Stimulated activated naive CD4-positive, alpha-beta T cell (primary cell): Measurements from ENCODE around the gene SHC4.

Source experiments
- DNase-seq, 6 experiments: peaks; one replicate each; lab custom pipeline; 2025; lab: John Stamatoyannopoulos, UW

Gene SHC4

DNA sequence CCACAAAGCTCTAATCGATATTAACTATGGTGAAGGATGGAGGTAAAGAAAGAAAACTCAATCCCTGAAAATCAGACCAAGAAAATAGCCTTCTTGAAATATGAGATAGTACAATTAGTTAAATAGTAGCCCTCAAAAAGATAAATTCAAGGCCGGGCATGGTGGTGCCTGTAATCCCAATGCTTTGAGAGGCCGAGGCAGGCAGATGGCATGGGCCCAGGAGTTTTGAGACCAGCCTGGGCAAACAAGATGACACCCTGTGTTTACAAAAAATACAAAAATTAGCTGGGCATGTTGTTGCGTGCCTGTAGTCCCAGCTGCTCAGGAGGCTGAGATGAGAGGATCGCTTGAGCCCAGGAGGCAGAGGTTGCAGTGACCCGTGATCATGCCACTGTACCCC lies 121.2 kb downstream of the SHC4 start:
- no peak for DNase-seq

DNA sequence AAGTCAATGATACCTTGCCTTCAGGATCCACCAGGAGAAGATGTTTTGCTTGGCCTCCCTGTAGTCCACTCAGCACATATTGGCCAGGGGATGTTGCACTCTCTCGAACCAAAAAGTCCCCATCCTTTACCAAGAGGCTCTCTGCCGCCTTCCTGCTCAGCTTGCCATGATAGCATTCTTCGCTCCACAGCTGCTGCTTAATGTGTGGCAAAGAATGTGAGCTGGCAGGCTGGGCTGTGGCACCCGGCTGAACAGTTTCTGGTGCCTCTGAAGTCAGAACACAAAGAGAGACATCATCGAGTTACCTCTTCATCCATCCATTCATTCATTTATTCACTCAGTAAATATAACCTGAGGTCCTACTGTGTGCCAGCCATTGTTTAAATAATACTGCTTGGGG lies 129.0 kb downstream of the SHC4 start:
- no peak for DNase-seq

DNA sequence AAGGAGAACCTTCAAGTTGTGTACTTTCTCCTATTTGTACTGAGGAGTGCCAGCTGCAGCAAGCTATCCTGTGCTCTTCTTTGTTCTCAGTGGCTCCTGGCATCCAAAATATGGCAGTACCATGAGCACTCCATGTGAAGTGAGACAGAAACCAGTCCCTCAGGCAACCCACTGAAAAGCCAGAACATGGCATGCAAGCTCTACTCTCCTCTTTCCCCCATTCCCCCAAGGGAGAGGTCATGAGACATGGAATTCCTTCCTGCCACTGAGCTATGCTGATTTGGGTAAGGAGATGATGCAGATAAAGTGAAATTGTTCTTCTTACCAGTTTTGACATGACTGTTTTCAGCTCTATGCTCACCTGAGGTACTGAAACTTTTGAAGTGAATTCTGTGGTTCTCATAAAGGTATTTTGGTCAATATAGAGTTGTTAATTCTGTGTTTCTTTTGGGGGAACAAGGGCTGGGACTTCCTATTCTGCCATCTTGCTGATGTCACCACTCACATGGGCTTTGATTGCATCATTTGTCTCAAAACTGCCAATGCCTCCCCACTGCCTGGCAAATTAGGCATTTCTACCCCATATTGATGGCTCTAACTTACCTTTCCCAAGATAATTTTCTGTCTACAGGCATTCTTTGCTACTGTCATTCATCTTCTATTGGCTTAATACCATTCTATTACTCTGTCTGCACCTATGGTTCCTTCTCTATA lies 130.0 kb downstream of the SHC4 start:
- no peak for DNase-seq

DNA sequence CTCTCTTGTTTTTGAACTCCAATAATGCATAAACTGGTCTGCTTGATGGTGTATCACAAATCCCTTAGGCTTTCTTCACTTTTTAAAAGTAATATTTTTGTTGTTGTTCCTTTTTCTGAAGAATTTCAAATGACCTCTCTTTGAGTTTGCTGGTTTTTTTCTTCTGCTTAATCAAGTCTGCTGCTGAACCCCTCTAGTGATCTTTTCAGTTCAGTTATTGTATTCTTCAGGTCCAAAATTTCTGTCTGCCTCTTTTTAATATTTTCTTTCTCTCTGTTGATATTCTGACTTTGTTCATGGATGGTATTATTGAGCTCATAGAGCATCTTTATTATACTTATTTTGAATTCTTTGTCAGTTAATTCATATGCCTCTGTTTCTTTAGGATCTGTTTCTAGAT lies 131.1 kb downstream of the SHC4 start:
- no peak for DNase-seq

GRCh38 chr15:48828906-48829305 lies 134.8 kb downstream of the SHC4 start:
- DNase-seq, result no peak

DNA sequence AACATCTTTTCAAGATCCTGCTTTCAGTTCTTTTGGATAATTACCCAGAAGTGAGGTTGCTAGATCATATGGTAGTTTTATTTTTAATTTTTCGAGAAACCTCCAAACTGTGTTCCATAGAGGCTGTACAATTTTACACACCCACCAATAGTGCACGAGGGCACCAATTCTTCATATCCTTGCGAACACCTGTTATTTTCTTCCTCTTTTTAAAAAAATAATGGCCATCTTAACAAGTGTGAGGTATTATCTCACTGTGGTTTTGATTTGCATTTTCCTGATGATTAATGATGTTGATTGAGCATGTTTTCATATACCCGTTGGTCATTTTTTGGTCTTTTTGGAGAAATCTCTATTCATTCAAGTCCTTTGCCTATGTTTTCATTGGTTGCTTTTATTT lies 135.2 kb downstream of the SHC4 start:
- DNase-seq, result no peak

GRCh38 chr15:48825075-48825474 lies 138.6 kb downstream of the SHC4 start:
- no peak for DNase-seq

GRCh38 chr15:48823706-48824105 lies 140.0 kb downstream of the SHC4 start:
- DNase-seq, result no peak

- DNase-seq, result no peak
Measured at GRCh38 chr15:48823237-48823636, 140.5 kb downstream of the SHC4 start.

DNA sequence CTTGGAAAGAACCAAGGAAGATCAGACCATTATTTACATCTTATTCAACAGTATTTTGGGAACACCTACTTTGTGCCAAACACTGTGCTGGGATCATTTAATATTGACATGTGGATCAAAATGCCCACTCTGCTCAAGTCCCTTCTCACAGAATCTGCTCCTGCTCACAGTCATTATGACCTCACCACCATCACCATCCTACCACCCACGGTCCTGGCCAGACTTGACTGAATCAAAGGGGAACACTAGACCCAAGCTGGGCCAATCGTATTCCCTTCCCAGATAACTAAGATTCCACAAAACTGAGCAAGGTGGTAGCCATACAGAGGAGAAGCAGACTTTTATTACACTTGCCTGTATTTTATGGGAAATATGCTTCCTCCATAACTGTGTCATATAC lies 149.4 kb downstream of the SHC4 start:
- DNase-seq, result no peak

DNA sequence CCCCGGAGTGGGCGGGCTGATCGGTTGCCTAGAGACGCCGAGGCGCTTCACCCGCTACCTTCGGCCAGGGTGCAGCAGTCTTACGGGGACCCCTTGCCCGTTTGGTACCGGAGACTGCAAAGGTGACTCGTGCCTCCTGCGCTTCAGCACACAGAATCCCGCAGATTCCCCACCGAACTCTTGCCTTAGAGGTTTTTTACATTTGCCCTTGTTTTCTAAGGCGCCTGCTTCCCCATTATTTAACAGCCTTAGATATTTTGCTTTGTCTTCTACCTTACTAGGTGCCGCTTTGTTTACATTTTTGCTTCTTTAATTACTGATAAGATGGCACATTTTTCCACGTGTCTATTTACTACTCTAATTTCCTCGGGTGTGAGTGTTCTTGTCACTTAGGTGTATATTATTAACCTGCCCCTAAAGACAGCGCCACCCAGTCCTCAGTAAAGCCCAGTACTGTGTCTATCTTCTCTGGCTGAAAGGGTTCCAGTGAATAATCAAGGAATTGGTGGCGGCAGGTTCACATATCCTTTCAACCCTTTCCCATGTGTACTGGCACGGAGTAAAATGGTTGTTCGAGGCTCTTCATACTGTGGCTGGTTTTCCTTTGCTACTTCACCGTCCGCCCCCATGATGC lies 152.3 kb downstream of the SHC4 start:
- DNase-seq, result no peak

DNA sequence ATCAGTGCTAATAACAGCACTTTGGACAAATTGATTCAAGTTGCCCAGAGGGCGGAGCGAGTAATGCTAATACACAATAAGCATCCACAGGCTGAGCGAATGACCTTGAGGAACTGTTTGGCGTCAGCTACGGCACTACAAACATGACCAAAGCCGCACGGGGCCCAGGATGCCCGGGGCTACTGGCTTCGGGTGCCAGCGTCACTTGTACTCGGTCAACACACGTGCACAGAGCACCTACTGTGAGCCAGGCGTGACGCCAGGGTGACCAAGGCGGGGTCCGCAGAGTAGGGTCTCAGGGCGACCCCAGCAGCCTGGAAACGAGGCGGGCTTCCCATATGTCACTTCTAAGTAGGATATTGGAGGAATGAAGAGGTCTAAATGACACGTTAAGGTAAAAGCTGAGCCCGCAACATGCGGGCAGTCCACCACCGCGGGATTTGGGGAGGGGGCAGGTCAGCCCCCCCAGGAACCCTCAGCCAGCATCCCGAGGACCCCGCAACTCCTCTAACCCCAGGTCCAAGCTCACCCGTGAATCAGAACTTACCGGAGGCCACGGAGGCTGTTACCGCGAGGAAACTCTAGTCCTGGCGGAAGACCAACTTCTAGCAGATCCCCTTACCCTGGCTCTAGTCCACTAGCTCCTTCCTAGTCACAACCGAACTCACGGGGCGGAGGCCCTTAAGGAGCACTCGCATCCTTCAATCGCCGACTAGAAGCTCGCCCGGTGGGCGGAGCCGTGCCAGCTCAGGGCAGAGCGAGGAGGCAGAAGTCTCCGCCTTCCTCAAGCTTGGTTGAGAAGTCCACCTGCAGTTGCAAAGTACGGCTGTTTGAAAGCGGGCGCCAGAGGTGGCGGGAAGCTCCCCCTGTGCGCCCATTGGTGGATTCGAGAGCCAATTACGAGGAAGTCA lies 153.1 kb downstream of the SHC4 start, which contains the start of gene CEP152:
Gene CEP152, minus strand, starts transcription at position 656 of the 911 bp plus-strand sequence. CDS start 5,420 bp downstream, outside the sequence.
- peak; percentile 95 to 98 (median 97) for DNase-seq

DNA sequence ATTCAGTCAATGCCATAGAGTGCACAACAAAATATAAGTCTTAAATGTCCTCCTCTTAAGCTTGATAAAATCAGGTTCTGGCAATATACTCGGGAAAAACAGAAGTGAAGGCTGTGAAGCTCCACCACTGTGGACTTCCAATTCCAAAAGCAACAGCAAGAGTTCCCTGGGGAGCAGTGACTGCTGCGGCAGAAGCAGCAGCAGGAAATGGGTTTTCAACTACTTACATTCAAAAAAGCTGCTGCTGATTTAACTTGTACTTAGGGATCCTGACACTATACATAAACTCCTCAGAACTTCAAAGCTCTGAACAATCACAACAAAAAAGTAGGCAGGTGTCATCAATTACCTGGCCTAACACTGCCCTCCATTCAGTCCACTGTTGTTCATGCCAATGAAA lies 157.6 kb downstream of the SHC4 start:
- DNase-seq, result no peak

DNA sequence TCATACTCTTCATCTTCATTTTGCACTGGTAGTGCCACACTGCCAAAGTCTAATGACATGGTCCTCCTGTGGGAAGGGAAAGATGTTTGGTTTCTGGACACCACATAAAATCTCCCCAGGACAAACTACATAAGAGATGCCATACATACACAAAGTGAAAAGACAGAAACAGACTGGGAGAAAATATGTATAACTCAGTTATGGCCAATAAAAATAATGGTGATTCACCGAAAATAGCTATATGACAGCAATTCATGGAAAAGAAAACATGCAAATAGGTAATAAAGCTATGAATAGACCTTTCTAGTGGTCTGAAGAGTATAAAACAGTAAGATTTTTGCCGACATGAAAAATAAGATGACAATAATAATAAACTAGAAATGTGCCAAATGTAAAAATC lies 158.1 kb downstream of the SHC4 start:
- no peak for DNase-seq

GRCh38 chr15:48803877-48804276 lies 159.8 kb downstream of the SHC4 start:
- DNase-seq, result no peak

- DNase-seq, result no peak
Measured at GRCh38 chr15:48802867-48803266, 160.9 kb downstream of the SHC4 start.

GRCh38 chr15:48802257-48802656 lies 161.5 kb downstream of the SHC4 start:
- DNase-seq, result no peak

- DNase-seq, result no peak
Measured at GRCh38 chr15:48800811-48801455, 162.8 kb downstream of the SHC4 start.

DNA sequence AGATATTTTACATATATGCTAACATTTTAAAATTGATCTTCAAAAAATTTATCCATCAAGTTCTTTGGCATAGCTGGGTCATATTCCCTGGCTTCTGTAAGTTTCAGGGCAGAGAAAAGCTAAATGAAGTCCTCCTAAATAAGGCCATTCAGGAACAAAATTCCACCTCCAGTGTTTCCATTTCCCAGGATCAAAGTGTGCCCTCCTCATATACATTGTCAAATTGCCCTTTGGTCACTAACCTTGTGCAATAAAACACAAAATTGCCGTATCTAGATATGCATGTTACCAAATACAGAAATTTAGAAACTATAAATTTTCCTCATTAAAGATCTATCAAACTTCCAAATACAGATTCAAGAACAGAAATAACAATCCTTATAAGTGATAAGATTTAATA lies 163.5 kb downstream of the SHC4 start:
- DNase-seq, result no peak

GRCh38 chr15:48798319-48798718 lies 165.4 kb downstream of the SHC4 start:
- no peak for DNase-seq

DNA sequence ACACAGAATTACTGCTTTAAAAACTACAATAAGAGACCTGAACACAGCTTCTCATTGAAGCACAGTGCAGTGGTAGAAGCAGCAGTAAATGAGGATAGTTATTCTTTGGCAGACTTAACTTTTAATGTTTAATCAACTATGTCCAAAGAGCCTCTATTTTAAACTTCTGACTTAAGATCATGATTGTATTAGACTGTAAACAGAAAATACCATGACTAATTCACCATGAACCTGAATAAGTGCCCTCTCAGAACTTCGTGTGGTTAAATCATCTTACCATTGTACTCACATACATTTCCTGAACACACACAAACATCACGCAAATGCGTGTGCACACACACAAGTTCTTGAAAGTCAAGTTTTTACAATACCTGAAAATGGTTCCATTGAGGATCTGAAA lies 166.8 kb downstream of the SHC4 start:
- no peak for DNase-seq

- DNase-seq, result no peak
Measured at GRCh38 chr15:48796521-48796920, 167.2 kb downstream of the SHC4 start.
